Progenitor cell of endocrine pancreas (in vitro differentiated cells): ENCODE data around the gene PRMT2. TPM values are rescaled to one million over a fixed set of nuclear protein-coding genes. Genes with fewer than 3 reads are reported as not detected.

Experiments used
- DNase-seq: peaks from one replicate; pipeline ENCODE4 v3.0.0; 2021; ENCODE audit warnings: low spot score; ENCODE audit not compliant: unreplicated experiment
- H3K27ac Mint-ChIP-seq: 2 replicates; pipeline ENCODE4 v1.8.0; 2021; ENCODE audit warnings: mild to moderate bottlenecking, moderate library complexity, mixed read lengths
- H3K27me3 Mint-ChIP-seq: 2 replicates; pipeline ENCODE4 v1.8.0; 2021; ENCODE audit warnings: mixed read lengths
- H3K36me3 Mint-ChIP-seq: 2 replicates; pipeline ENCODE4 v1.8.0; 2022; ENCODE audit warnings: mixed read lengths; ENCODE audit not compliant: insufficient read depth
- H3K4me1 Mint-ChIP-seq: 2 replicates; pipeline ENCODE4 v1.8.0; 2021; ENCODE audit warnings: low read depth, mixed read lengths
- H3K4me3 Mint-ChIP-seq: 2 replicates; pipeline ENCODE4 v1.8.0; 2021; ENCODE audit warnings: low read depth, mild to moderate bottlenecking, moderate library complexity, mixed read lengths
- H3K9me3 Mint-ChIP-seq: 2 replicates; pipeline ENCODE4 v1.8.0; 2021; ENCODE audit warnings: low read depth, mixed read lengths
- CTCF ChIP-seq: fragments of 200-600 bp; sonication (generic); IDR thresholded peaks from one replicate; pipeline ENCODE4 v1.5.0; 2021; ENCODE audit warnings: antibody characterized with exemption, mild to moderate bottlenecking; ENCODE audit not compliant: unreplicated experiment
- total RNA-seq: library from RNA; stranded (reverse); gene quantifications from 2 replicates; pipeline ENCODE4 v1.2.1, GENCODE V29; 2021

Gene PRMT2
- total RNA-seq, 1 donor from 2014 or later = 94.1 TPM

GRCh38 chr21:46624050-46624449, 11.4 kb upstream of the PRMT2 start:
- peaks cover 20% of the 10 kb centered on the region for H3K4me1 Mint-ChIP-seq
- H3K9me3 Mint-ChIP-seq = no peaks in the 10 kb centered on the region
- H3K36me3 Mint-ChIP-seq = no peaks in the 10 kb centered on the region
- no peak overlapping the region for H3K27ac Mint-ChIP-seq
- DNase-seq = no peak
- no peak overlapping the region for H3K4me3 Mint-ChIP-seq
- H3K27me3 Mint-ChIP-seq = peaks cover 5% of the 10 kb centered on the region
- TF ChIP-seq CTCF = no peak

- no peak for TF ChIP-seq CTCF
- Mint-ChIP-seq H3K27me3 (peaks cover 8% of the 10 kb centered on the region), H3K9me3 (no peaks in the 10 kb centered on the region), H3K4me1 (peaks cover 15% of the 10 kb centered on the region), H3K36me3 (no peaks in the 10 kb centered on the region), H3K27ac (no peak overlapping the region), H3K4me3 (no peak overlapping the region)
- no peak for DNase-seq
Observed at GRCh38 chr21:46625759-46626158, 9.7 kb upstream of the PRMT2 start.

GRCh38 chr21:46626536-46626935, 8.9 kb upstream of the PRMT2 start:
- H3K27ac Mint-ChIP-seq = no peak overlapping the region

DNA sequence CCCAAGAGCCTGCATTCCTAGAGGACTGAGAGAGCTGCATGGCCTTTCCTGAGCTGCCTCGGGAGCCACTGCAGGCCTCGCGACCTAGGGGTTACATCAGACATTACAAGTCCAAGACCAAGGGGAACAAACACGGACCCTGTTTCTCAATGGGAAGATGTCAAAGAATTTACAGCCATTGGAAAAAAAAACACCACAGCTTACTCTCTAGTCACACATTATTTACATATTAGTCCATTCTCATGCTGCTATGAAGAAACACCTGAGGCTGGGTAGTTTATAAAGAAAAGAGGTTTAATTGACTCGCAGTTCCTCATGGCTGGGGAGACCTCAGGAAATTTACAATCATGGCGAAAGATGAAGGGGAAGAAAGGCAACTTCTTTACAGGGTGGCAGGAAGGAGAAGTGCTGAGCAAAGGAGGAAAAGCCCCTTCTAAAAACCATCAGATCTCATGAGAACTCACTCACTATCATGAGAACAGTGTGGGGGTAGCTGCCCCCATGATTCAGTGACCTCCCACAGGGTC, 8.4 kb upstream of the PRMT2 start:
- H3K9me3 Mint-ChIP-seq = no peaks in the 10 kb centered on the region
- no peak overlapping the region for H3K27ac Mint-ChIP-seq
- H3K36me3 Mint-ChIP-seq = no peaks in the 10 kb centered on the region
- TF ChIP-seq CTCF = no peak
- peaks cover 7% of the 10 kb centered on the region for H3K4me1 Mint-ChIP-seq
- H3K27me3 Mint-ChIP-seq = peaks cover 11% of the 10 kb centered on the region
- H3K4me3 Mint-ChIP-seq = no peak overlapping the region
- DNase-seq = no peak

More at GRCh38 chr21:46626536-46626935, 8.9 kb upstream of the PRMT2 start:
- H3K9me3 Mint-ChIP-seq = no peaks in the 10 kb centered on the region
- no peak for TF ChIP-seq CTCF
- no peaks in the 10 kb centered on the region for H3K36me3 Mint-ChIP-seq
- DNase-seq = no peak
- H3K4me1 Mint-ChIP-seq = peaks cover 11% of the 10 kb centered on the region
- H3K4me3 Mint-ChIP-seq = no peak overlapping the region
- peaks cover 11% of the 10 kb centered on the region for H3K27me3 Mint-ChIP-seq

GRCh38 chr21:46627726-46628125, 7.7 kb upstream of the PRMT2 start:
- peaks cover 11% of the 10 kb centered on the region for H3K27me3 Mint-ChIP-seq
- peaks cover under 1% of the 10 kb centered on the region for H3K4me1 Mint-ChIP-seq
- no peak for DNase-seq
- TF ChIP-seq CTCF = no peak
- no peaks in the 10 kb centered on the region for H3K9me3 Mint-ChIP-seq
- H3K36me3 Mint-ChIP-seq = no peaks in the 10 kb centered on the region
- no peak overlapping the region for H3K27ac Mint-ChIP-seq
- no peak overlapping the region for H3K4me3 Mint-ChIP-seq
